CD4-positive, alpha-beta T cell treated with Interleukin-1 beta for 1 hour (primary cell): ENCODE data around the gene CHRM2.

Experiments used
- DNase-seq, 2 donors: peaks; one replicate each; pipeline ENCODE4 v3.0.0-alpha.2; 2020 to 2022

CHRM2 gene

DNA sequence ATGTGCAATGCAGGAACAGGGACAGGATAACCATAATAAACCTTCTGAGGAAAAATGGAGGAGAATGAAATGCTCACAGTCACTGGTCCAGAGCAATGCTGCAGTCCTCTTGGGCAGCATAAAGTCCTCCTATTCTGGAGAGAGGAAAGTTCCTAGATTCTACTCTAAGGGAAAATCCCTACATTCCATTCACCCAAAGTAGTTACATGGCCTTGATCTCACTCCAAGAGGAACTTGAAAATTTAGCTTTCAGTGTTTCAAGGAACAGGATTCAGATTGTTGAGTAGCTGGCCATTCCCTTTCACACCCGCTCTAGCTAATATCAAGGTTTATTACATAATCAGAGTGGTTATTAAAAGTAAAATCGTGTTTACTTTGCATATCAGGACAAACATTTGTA, 168.3 kb downstream of the CHRM2 start:
- DNase-seq = no peak

DNA sequence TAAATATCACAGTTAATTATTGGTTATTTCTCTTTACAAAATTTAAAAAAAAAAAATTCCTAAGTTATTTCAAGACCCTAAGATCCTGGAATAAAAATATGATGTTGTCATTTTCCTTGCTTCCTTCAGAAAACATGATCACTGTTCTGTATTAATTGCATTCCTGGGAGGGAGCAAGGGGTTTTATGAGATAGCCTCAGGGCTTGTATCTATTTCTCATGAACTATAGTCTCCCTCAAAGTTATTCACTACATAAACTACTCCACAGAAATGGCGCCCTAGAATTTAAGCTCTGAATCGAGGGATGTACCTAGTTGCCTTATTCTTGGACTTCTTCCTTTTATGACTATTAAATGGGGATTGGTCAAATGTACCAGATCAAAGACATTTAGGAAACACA, 170.3 kb downstream of the CHRM2 start:
- DNase-seq = no peak

DNA sequence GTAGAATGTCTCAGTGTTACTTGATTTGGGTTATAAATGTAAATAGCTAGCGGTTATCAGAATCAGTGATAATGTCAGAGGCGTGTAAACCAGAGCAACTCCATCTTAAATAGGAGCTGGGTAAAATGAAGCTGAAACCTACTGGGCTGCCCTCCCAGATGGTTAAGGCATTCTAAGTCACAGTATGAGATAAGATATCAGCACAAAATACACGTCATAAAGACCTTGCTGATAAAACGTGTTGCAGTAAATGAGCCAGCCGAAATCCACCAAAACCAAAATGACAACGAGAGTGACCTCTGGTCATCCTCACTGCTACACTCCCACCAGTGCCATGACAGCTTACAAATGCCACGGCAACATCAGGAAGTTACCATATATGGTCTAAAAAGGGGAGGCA, 172.3 kb downstream of the CHRM2 start:
- no peak for DNase-seq

DNA sequence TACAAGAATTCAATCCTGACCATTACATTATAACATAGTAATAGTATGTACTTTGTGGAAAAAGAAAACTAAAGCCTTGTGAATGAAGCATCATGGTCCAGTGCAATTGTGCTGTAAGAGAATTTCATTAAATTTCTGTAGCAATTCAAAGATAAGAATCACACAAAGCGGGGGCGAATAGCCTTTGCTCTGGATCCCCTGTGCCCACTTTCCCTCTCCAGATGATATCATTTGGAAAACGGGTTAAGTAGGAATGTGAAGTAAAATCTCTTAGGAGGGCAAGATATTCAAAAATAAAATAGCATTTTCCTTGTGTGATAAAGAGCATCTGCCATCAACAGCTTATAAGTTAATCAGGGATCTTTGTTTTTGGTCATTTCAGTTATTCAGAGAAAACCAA, 177.1 kb downstream of the CHRM2 start:
- no peak for DNase-seq

GRCh38 chr7:137069249-137069963, 201.0 kb downstream of the CHRM2 start:
- no peak for DNase-seq
